GM23338 (cell line): ENCODE data around the gene EGFL7. TPM values are rescaled to one million over a fixed set of nuclear protein-coding genes. Genes with fewer than 3 reads are reported as not detected.

Experiments
- ATAC-seq: fragments of 200-7000 bp; cut with Tn5 transposase; 3 replicates; pipeline ENCODE4 v1.9.1; 2020
- DNase-seq: peaks from one replicate; pipeline ENCODE4 v3.0.0-alpha.2; 2015; ENCODE audit warnings: low spot score
- H2AFZ ChIP-seq: fragments of 200-600 bp; sonication (generic); 2 replicates; pipeline ENCODE4 v1.8.0; 2016; ENCODE audit warnings: antibody characterized with exemption, mild to moderate bottlenecking, moderate library complexity
- H3F3A ChIP-seq: fragments of 200-600 bp; sonication (generic); replicated peaks from 2 replicates; pipeline ENCODE4 v1.8.0; 2017; ENCODE audit warnings: antibody characterized with exemption, mixed run types, low read depth
- H3K27ac ChIP-seq: fragments of 200-600 bp; sonication (generic); 2 replicates; pipeline ENCODE4 v1.6.1; 2016; ENCODE audit warnings: low read depth
- H3K27me3 ChIP-seq: fragments of 200-600 bp; sonication (generic); 2 replicates; pipeline ENCODE4 v1.8.0; 2016; ENCODE audit warnings: mild to moderate bottlenecking, mixed run types, moderate library complexity; ENCODE audit not compliant: insufficient read depth
- H3K36me3 ChIP-seq: fragments of 200-600 bp; sonication (generic); 2 replicates; pipeline ENCODE4 v1.8.0; 2016; ENCODE audit warnings: mild to moderate bottlenecking; ENCODE audit not compliant: insufficient read depth
- H3K4me1 ChIP-seq: fragments of 200-600 bp; sonication (generic); 2 replicates; pipeline ENCODE4 v1.8.0; 2016; ENCODE audit warnings: mild to moderate bottlenecking, moderate library complexity; ENCODE audit not compliant: insufficient read depth
- H3K4me2 ChIP-seq: fragments of 200-600 bp; sonication (generic); 2 replicates; pipeline ENCODE4 v1.7.1; 2017; ENCODE audit warnings: mixed run types
- H3K4me3 ChIP-seq: fragments of 200-600 bp; sonication (generic); 2 replicates; pipeline ENCODE4 v1.6.1; 2016; ENCODE audit warnings: mixed run types
- H3K79me2 ChIP-seq: fragments of 200-600 bp; sonication (generic); replicated peaks from 2 replicates; pipeline ENCODE4 v1.8.0; 2017; ENCODE audit warnings: mild to moderate bottlenecking; ENCODE audit not compliant: insufficient read depth
- H3K9me2 ChIP-seq: fragments of 200-600 bp; sonication (generic); 2 replicates; pipeline ENCODE4 v1.8.0; 2017; ENCODE audit not compliant: insufficient read depth
- H4K20me1 ChIP-seq: fragments of 200-600 bp; sonication (generic); replicated peaks from 2 replicates; pipeline ENCODE4 v1.8.0; 2017; ENCODE audit warnings: mild to moderate bottlenecking; ENCODE audit not compliant: insufficient read depth
- H3K27ac Mint-ChIP-seq: 2 replicates; pipeline ENCODE4 v1.8.0; 2020; ENCODE audit warnings: inconsistent platforms, mild to moderate bottlenecking, moderate library complexity, mixed read lengths
- H3K27me3 Mint-ChIP-seq: 3 replicates; pipeline ENCODE4 v1.8.0; 2022; ENCODE audit warnings: low read depth, mild to moderate bottlenecking, moderate library complexity, mixed read lengths, inconsistent platforms; ENCODE audit not compliant: insufficient read depth, poor library complexity
- H3K36me3 Mint-ChIP-seq: 3 replicates; pipeline ENCODE4 v1.8.0; 2021; ENCODE audit warnings: low read depth, mild to moderate bottlenecking, inconsistent platforms, moderate library complexity, mixed read lengths
- H3K4me1 Mint-ChIP-seq: 3 replicates; pipeline ENCODE4 v1.8.0; 2020; ENCODE audit warnings: mild to moderate bottlenecking, inconsistent platforms, mixed read lengths
- H3K4me3 Mint-ChIP-seq: 3 replicates; pipeline ENCODE4 v1.8.0; 2021; ENCODE audit warnings: moderate library complexity, mild to moderate bottlenecking, inconsistent platforms, mixed read lengths
- H3K9me3 Mint-ChIP-seq: 3 replicates; pipeline ENCODE4 v1.8.0; 2020; ENCODE audit warnings: moderate library complexity, mild to moderate bottlenecking, inconsistent platforms, mixed read lengths
- ETS1 ChIP-seq: IDR thresholded peaks from 2 replicates; pipeline ENCODE4 v1.6.1; 2016; ENCODE audit warnings: antibody characterized with exemption
- EZH2 ChIP-seq: fragments of 200-600 bp; sonication (generic); IDR thresholded peaks from one replicate; pipeline ENCODE4 v1.8.0; 2017; ENCODE audit warnings: antibody characterized with exemption, mild to moderate bottlenecking, low read depth; ENCODE audit not compliant: unreplicated experiment
- EZH2phosphoT487 ChIP-seq: fragments of 200-600 bp; sonication (generic); IDR thresholded peaks from one replicate; pipeline ENCODE4 v1.8.1; 2018; ENCODE audit warnings: antibody characterized with exemption; ENCODE audit not compliant: unreplicated experiment
- JUNB ChIP-seq: IDR thresholded peaks from one replicate; pipeline ENCODE4 v1.6.1; 2016; ENCODE audit warnings: antibody characterized with exemption; ENCODE audit not compliant: unreplicated experiment
- NANOG ChIP-seq: IDR thresholded peaks from 2 replicates; pipeline ENCODE4 v1.6.1; 2016; ENCODE audit warnings: antibody characterized with exemption, borderline replicate concordance
- REST ChIP-seq: IDR thresholded peaks from one replicate; pipeline ENCODE4 v1.6.1; 2018; ENCODE audit warnings: antibody characterized with exemption; ENCODE audit not compliant: unreplicated experiment
- STAT1 ChIP-seq: IDR thresholded peaks from one replicate; pipeline ENCODE4 v1.6.1; 2016; ENCODE audit warnings: antibody characterized with exemption; ENCODE audit not compliant: unreplicated experiment
- ZNF114 ChIP-seq: fragments of 250-450 bp; sonication (Bioruptor Pico); IDR thresholded peaks from 2 replicates; pipeline ENCODE4 v1.5.0; 2020; ENCODE audit warnings: mild to moderate bottlenecking, moderate library complexity
- ZNF462 ChIP-seq: fragments of 250-450 bp; sonication (Bioruptor Pico); IDR thresholded peaks from 2 replicates; pipeline ENCODE4 v1.5.0; 2020; ENCODE audit warnings: mild to moderate bottlenecking, moderate library complexity
- polyA plus RNA-seq: library from polyadenylated mRNA; unstranded; fragments of >200 nt; fragmentation: Nextera tagmentation; extraction: Ambion mirVana; gene quantifications from 2 replicates; pipeline ENCODE4 v1.2.1, GENCODE V29; 2016
- total RNA-seq: library from RNA; depleted of rRNA; stranded (reverse); fragments of >200 nt; shearing (Covaris generic); gene quantifications from 2 replicates; pipeline ENCODE4 v1.2.3, GENCODE V29; 2014

The EGFL7 gene
- total and polyA plus RNA-seq, 2 experiments from 2014 or later: 44.4 to 60.8 TPM

- TF ChIP-seq REST: no peak
- no peak for TF ChIP-seq ZNF114
Measured at GRCh38 chr9:136700959-136701667, 38.4 kb downstream of the EGFL7 start (continued).

- no peak overlapping the region for H3K4me3 ChIP-seq
- Mint-ChIP-seq H3K9me3 (no peaks in the 10 kb centered on the region), H3K4me3 (no peak overlapping the region), H3K27me3 (peaks cover 20% of the 10 kb centered on the region), H3K27ac (no peak overlapping the region), H3K4me1 (peaks cover 14% of the 10 kb centered on the region), H3K36me3 (no peaks in the 10 kb centered on the region)
- H3K79me2 ChIP-seq: no peaks in the 10 kb centered on the region
- DNase-seq (no peak), ATAC-seq (peak; percentile 73)
- TF ChIP-seq STAT1 (no peak), REST (no peak), EZH2phosphoT487 (no peak), ETS1 (no peak), ZNF114 (no peak), NANOG (no peak), EZH2 (no peak), ZNF462 (no peak), JUNB (no peak)
- H3K27ac ChIP-seq: no peak overlapping the region
- peak overlapping the region; percentile 84; the same call in 1 of the 2 replicates for H2AFZ ChIP-seq
- H3K4me2 ChIP-seq: no peak overlapping the region
- no peaks in the 10 kb centered on the region for H3K36me3 ChIP-seq
- H3K9me2 ChIP-seq: no peaks in the 10 kb centered on the region
- H3K4me1 ChIP-seq: no peaks in the 10 kb centered on the region; the same call in 1 of the 2 replicates
- no peaks in the 10 kb centered on the region for H3K27me3 ChIP-seq
- no peaks in the 10 kb centered on the region for H3F3A ChIP-seq
- H4K20me1 ChIP-seq: no peaks in the 10 kb centered on the region
Measured at GRCh38 chr9:136701668-136702053, 38.9 kb downstream of the EGFL7 start.
